ENCODE results near the gene GMCL1.

GRCh38 chr2:69831354-69831905 lies 2.0 kb downstream of the GMCL1 start:
- TF ChIP-seq EP300 (IDR thresholded peaks at IDR 0.05) (no peak), POLR2AphosphoS5 (IDR thresholded peaks at IDR 0.05) (no peak), POLR2A (IDR thresholded peaks at IDR 0.05) (no peak)
- TF ChIP-seq, protein P1, sequence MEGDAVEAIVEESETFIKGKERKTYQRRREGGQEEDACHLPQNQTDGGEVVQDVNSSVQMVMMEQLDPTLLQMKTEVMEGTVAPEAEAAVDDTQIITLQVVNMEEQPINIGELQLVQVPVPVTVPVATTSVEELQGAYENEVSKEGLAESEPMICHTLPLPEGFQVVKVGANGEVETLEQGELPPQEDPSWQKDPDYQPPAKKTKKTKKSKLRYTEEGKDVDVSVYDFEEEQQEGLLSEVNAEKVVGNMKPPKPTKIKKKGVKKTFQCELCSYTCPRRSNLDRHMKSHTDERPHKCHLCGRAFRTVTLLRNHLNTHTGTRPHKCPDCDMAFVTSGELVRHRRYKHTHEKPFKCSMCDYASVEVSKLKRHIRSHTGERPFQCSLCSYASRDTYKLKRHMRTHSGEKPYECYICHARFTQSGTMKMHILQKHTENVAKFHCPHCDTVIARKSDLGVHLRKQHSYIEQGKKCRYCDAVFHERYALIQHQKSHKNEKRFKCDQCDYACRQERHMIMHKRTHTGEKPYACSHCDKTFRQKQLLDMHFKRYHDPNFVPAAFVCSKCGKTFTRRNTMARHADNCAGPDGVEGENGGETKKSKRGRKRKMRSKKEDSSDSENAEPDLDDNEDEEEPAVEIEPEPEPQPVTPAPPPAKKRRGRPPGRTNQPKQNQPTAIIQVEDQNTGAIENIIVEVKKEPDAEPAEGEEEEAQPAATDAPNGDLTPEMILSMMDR (IDR thresholded peaks at IDR 0.05) = no peak

All from gastroesophageal sphincter (tissue), 3 donors.